Esophagus squamous epithelium (tissue), 5 donors: ENCODE results near the gene PTPN14. TPM values are rescaled to one million over a fixed set of nuclear protein-coding genes. Genes with fewer than 3 reads are reported as not detected.

Experiments
- DNase-seq: peaks from one replicate; lab custom pipeline; 2025; lab: John Stamatoyannopoulos, UW
- H3K27ac ChIP-seq, 4 donors: fragments of 200-600 bp; sonication (generic); one replicate each; pipeline ENCODE4 v1.5.1; 2016 to 2019; ENCODE audit warnings: mild to moderate bottlenecking in 1 of 4
- H3K27me3 ChIP-seq, 4 donors: fragments of 200-600 bp; sonication (generic); 1 replicate in 3 of 4; 2 replicates in 1 of 4; pipeline versions ENCODE4 v1.5.1 to v1.6.0; 2017 to 2021; ENCODE audit warnings: antibody characterized with exemption in 1 of 4
- H3K36me3 ChIP-seq, 3 donors: fragments of 200-600 bp; sonication (generic); one replicate each; pipeline ENCODE4 v1.5.1; 2016 to 2019
- H3K4me1 ChIP-seq, 3 donors: fragments of 200-600 bp; sonication (generic); one replicate each; pipeline ENCODE4 v1.5.1; 2017 to 2019
- H3K4me3 ChIP-seq, 4 donors: fragments of 200-600 bp; sonication (generic); 1 replicate in 3 of 4; 2 replicates in 1 of 4; pipeline ENCODE4 v1.5.1; 2016 to 2019; ENCODE audit warnings: mild to moderate bottlenecking in 2 of 4, moderate library complexity in 1 of 4
- H3K9me3 ChIP-seq, 3 donors: fragments of 200-600 bp; sonication (generic); one replicate each; pipeline ENCODE4 v1.5.1; 2016 to 2019
- POLR2A ChIP-seq, 4 donors: fragments of 450-650 bp; IDR thresholded peaks; one replicate each; pipeline ENCODE4 v1.6.1; 2017; ENCODE audit warnings: antibody characterized with exemption in 4 of 4, mild to moderate bottlenecking in 4 of 4, moderate library complexity in 3 of 4
- WGBS, 2 donors: methylation state at CpG; one replicate each; pipeline ENCODE4 v1.1.5; 2018; 5-methylcytosine and 5-hydroxymethylcytosine counted together
- intact Hi-C: fragments of 100-400 bp; cut with DNase I; formaldehyde crosslinking; loops from one replicate; pipeline ENCODE4 v1.15.0; 2022
- total RNA-seq, 4 donors: library from RNA; depleted of rRNA; stranded (reverse); fragments of >200 nt; gene quantifications; one replicate each; pipeline ENCODE4 v1.1.0, GENCODE V29; 2016
- TF ChIP-seq, protein P1 (sequence below), 6 experiments: fragments of 450-650 bp in 4 of 6; fragments of 200-600 bp in 2 of 6; sonication (generic) in 2 of 6; IDR thresholded peaks; one replicate each; pipeline ENCODE4 v1.5.1; 2016 to 2019; ENCODE audit warnings: antibody characterized with exemption in 6 of 6, mild to moderate bottlenecking in 4 of 6, moderate library complexity in 4 of 6
- donor health status: DM: yes; HTN: yes; CAD: no.

Gene PTPN14
- total RNA-seq, 4 donors from 2014 or later: 14.4 to 28.8 (median 15.7) TPM

DNA sequence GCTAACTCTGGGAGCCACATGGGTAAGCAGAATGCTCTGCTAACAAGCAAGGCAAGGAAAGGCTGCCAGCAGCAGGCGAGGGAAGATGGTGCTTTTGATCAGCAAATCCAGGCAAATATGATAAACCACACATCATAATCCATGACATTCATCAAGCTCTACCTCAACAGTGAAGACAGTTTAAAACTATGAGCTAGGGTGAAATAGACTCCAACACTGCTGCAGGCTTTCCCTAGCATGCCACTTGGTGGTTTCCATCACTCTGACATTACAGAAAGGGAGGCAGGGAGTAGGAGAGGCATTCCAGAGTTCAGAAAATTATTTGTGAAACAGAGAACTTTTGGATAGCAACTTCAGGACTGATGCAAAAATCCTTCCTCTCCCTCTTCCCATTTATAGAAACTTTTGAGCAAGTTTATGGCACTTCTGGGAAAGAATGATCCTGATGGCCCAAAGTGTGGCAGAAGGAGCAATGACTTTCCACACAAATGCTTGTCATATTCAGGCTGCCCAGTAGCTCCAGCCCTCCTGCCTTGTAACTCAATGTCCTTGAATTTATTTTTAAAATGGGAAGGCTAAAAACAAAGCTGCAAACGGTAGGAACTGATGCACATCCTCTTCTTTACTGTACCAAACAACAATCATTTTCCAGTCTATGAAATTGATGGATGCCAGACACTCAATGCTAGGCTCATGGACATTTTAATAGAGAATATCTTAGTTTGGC lies 199.7 kb downstream of the PTPN14 start:
- no peak overlapping the region for H3K4me3 ChIP-seq
- H3K4me1 ChIP-seq: no peaks in the 10 kb centered on the region
- H3K36me3 ChIP-seq: peaks cover 0 to 57% (median 0%) of the 10 kb centered on the region in 3 donors

DNA sequence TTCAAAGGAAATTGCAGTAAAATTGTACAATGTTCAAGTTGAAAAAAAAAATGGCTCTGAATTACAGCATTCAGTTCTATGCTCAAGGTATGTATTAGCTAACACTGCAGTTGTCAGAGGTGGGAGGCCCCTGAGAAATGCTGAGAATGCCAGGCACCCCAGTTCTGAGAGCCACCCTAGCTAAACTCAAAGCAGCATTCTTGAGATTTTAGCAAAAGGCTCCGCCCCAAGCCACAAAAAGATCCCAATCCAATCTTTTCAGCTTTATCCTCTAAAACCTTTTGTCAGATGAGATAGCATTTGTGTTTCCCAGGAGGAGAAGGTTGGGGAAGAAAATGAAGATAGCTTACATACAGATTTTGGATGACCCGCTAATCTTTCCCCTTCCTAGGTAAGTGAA lies 201.6 kb downstream of the PTPN14 start:
- intact Hi-C loops: no loop called here
- WGBS, 2 donors: 100% methylated on average over 2 of the region's 2 CpGs
- no peaks in the 10 kb centered on the region for H3K27me3 ChIP-seq
- DNase-seq: no peak
- TF ChIP-seq, protein P1, sequence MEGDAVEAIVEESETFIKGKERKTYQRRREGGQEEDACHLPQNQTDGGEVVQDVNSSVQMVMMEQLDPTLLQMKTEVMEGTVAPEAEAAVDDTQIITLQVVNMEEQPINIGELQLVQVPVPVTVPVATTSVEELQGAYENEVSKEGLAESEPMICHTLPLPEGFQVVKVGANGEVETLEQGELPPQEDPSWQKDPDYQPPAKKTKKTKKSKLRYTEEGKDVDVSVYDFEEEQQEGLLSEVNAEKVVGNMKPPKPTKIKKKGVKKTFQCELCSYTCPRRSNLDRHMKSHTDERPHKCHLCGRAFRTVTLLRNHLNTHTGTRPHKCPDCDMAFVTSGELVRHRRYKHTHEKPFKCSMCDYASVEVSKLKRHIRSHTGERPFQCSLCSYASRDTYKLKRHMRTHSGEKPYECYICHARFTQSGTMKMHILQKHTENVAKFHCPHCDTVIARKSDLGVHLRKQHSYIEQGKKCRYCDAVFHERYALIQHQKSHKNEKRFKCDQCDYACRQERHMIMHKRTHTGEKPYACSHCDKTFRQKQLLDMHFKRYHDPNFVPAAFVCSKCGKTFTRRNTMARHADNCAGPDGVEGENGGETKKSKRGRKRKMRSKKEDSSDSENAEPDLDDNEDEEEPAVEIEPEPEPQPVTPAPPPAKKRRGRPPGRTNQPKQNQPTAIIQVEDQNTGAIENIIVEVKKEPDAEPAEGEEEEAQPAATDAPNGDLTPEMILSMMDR (IDR thresholded peaks at IDR 0.05): no peak
- no peak for TF ChIP-seq POLR2A (IDR thresholded peaks at IDR 0.05)
- H3K27ac ChIP-seq: no peak overlapping the region
- H3K4me3 ChIP-seq: no peak overlapping the region
- H3K9me3 ChIP-seq: peaks cover 0 to 3% (median 0%) of the 10 kb centered on the region in 3 donors
- peaks cover 0 to 54% (median 0%) of the 10 kb centered on the region in 3 donors for H3K36me3 ChIP-seq
- no peaks in the 10 kb centered on the region for H3K4me1 ChIP-seq

More for the DNA sequence above, 199.7 kb downstream of the PTPN14 start:
- TF ChIP-seq, protein P1 (IDR thresholded peaks at IDR 0.05): no peak
- no peak for TF ChIP-seq POLR2A (IDR thresholded peaks at IDR 0.05)
- no peak for DNase-seq
- H3K27ac ChIP-seq: no peak overlapping the region
- 39 to 54% methylated on average over 2 of the region's 2 CpGs for WGBS, 2 donors
- H3K27me3 ChIP-seq: no peaks in the 10 kb centered on the region
- intact Hi-C loops: no loop called here
- no peaks in the 10 kb centered on the region for H3K9me3 ChIP-seq

DNA sequence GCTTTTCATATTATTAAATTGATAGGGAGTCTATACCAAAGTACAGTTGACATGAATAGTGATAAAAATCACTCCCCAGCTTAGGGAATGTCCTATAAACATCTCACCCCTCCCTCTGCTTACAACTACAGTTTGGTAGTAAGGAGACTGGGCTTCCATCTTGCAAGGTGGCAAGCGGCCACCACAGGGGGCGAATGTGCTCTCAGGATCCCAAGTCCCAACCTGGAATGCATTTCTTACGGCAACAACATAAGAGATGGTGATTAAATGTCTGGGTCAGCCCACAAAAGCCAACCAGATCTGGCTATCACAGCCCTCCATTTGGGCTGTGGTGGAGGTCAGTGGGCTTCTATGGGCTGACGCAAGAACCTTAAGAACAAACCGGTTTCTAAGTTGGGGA lies 202.4 kb downstream of the PTPN14 start:
- intact Hi-C loops: no loop called here
- Histone ChIP-seq H3K4me3 (no peak overlapping the region), H3K36me3 (peaks cover 0 to 59% (median 0%) of the 10 kb centered on the region in 3 donors), H3K27me3 (no peaks in the 10 kb centered on the region), H3K9me3 (peaks cover 0 to 3% (median 0%) of the 10 kb centered on the region in 3 donors), H3K27ac (no peak overlapping the region), H3K4me1 (no peaks in the 10 kb centered on the region)
- TF ChIP-seq POLR2A (IDR thresholded peaks at IDR 0.05): no peak
- TF ChIP-seq, protein P1 (IDR thresholded peaks at IDR 0.05): no peak
- DNase-seq: no peak
- WGBS, 2 donors: 92 to 93% methylated on average over 5 of the region's 5 CpGs

DNA sequence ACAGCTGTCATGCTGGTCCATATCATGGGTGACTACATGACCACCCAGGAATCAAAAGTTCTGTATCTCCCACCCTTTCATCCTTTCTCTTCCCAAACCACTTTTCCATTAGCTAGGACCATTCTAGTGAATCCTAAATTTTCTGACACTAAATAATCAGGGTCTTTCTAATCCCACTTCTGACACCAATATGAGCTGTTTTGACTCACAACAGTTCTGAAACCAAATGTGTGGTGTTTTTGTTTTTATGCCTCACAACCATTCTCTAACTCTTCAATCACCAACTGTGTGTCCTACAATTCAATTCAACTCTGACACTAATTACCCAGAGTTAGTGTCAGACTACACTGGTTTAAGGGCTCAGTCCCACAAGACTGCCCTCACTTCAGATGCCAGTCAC lies 206.5 kb downstream of the PTPN14 start:
- H3K4me3 ChIP-seq: no peak overlapping the region
- peaks cover 0 to 3% (median 0%) of the 10 kb centered on the region in 3 donors for H3K9me3 ChIP-seq
- DNase-seq: no peak
- H3K27me3 ChIP-seq: no peaks in the 10 kb centered on the region
- H3K4me1 ChIP-seq: no peaks in the 10 kb centered on the region
- TF ChIP-seq, protein P1 (IDR thresholded peaks at IDR 0.05): no peak
- TF ChIP-seq POLR2A (IDR thresholded peaks at IDR 0.05): no peak
- peaks cover 0 to 56% (median 0%) of the 10 kb centered on the region in 3 donors for H3K36me3 ChIP-seq
- intact Hi-C loops: no loop called here
- no peak overlapping the region for H3K27ac ChIP-seq

DNA sequence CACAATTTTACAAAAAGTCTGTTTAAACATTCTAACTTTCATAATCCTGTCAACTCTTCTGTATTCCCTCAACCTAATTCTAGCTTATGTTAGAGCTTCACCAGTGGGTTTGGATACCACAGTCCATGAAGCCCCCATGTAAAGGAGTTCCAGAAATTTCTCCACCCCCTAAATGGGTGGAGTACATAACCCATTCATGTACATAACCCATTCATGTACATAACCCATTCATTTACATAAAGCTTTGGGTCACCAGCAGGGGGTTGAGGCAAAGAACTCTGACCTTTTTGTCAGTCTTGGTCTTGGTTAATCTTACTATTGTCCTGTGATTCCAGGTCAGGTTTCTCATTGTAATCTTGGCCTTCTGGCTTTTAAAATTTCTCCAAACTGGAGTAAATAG lies 208.9 kb downstream of the PTPN14 start:
- H3K27me3 ChIP-seq: no peaks in the 10 kb centered on the region
- TF ChIP-seq, protein P1 (IDR thresholded peaks at IDR 0.05): no peak
- no peak for TF ChIP-seq POLR2A (IDR thresholded peaks at IDR 0.05)

More for the DNA sequence above, 208.9 kb downstream of the PTPN14 start:
- intact Hi-C loops: no loop called here
- Histone ChIP-seq H3K4me1 (peaks cover 0 to 7% (median 0%) of the 10 kb centered on the region in 3 donors), H3K9me3 (peaks cover 0 to 3% (median 0%) of the 10 kb centered on the region in 3 donors), H3K36me3 (peaks cover 0 to 44% (median 0%) of the 10 kb centered on the region in 3 donors), H3K27ac (no peak overlapping the region), H3K4me3 (no peak overlapping the region)
- no peak for DNase-seq
